WI38 (cell line): Measurements from ENCODE around the gene LEKR1.

ENCODE experiments used
- H3K4me3 ChIP-seq: 2 replicates; pipeline ENCODE4 v1.5.1; 2011; ENCODE audit warnings: low read depth, mild to moderate bottlenecking, control low read depth, low read length
- CTCF ChIP-seq: IDR thresholded peaks from 2 replicates; pipeline ENCODE4 v1.5.1; 2012; ENCODE audit warnings: low read depth, mild to moderate bottlenecking, control low read depth, low read length

LEKR1 gene

GRCh38 chr3:156838035-156838434 is 11.9 kb downstream of the LEKR1 start:
- H3K4me3 ChIP-seq = no peak overlapping the region
- TF ChIP-seq CTCF = no peak

GRCh38 chr3:156840826-156841689 is 14.9 kb downstream of the LEKR1 start:
- no peak overlapping the region for H3K4me3 ChIP-seq
- no peak for TF ChIP-seq CTCF

GRCh38 chr3:156843071-156843808 is 17.1 kb downstream of the LEKR1 start:
- H3K4me3 ChIP-seq = no peak overlapping the region
- no peak for TF ChIP-seq CTCF

GRCh38 chr3:156847752-156848448 is 21.7 kb downstream of the LEKR1 start:
- TF ChIP-seq CTCF = no peak
- H3K4me3 ChIP-seq = no peak overlapping the region

GRCh38 chr3:156859578-156859977 is 33.4 kb downstream of the LEKR1 start:
- H3K4me3 ChIP-seq = no peak overlapping the region
- TF ChIP-seq CTCF = no peak

- no peak overlapping the region for H3K4me3 ChIP-seq
- no peak for TF ChIP-seq CTCF
Observed at GRCh38 chr3:156860873-156861272, 34.7 kb downstream of the LEKR1 start.

GRCh38 chr3:156862338-156862737 is 36.2 kb downstream of the LEKR1 start:
- no peak for TF ChIP-seq CTCF
- H3K4me3 ChIP-seq = no peak overlapping the region
